ENCODE measurements around the gene MEIS2.

Gene MEIS2

DNA sequence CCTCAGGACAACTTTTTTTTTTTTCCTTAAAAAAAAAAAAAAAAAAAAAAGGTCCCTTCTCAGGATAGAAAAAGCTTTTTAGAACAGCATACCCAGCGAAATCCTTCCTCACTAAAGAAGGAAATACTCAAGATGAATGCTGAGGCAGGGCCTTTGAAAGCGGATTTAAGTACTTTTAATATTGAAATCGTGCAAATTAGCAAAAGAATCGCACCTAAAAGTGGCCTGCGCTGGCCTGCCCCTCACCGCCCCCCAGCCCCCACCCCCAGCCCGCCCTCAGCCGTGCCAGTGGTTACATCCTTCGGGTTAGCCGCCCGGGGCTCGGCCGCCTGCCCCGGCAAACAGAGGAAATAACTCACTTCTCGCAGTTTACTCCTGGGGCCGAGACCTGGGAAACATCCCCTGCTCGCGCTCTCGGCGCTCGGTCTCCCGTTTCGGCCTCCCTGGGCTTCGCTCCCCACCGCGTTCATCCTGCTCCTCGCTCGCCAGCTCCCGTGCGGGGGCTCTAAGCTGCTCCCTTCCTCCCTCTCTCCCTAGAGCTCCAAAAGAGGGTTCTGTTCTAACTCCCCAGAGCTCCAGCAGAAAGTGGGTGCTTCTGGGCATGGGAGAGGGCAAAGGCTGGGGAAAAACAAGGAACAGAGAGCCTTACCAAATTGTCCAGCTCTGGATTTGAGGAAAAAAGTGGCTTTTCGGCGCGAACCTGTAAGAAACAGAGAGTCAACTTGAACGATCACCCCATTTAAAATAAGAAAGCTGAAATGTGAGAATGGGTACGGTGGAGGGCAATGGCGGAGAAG is 5.2 kb downstream of the MEIS2 start:
- no peaks in the 10 kb centered on the region for H4K20me1 ChIP-seq (ENCODE audit: insufficient read depth)
- TF ChIP-seq, protein P1, sequence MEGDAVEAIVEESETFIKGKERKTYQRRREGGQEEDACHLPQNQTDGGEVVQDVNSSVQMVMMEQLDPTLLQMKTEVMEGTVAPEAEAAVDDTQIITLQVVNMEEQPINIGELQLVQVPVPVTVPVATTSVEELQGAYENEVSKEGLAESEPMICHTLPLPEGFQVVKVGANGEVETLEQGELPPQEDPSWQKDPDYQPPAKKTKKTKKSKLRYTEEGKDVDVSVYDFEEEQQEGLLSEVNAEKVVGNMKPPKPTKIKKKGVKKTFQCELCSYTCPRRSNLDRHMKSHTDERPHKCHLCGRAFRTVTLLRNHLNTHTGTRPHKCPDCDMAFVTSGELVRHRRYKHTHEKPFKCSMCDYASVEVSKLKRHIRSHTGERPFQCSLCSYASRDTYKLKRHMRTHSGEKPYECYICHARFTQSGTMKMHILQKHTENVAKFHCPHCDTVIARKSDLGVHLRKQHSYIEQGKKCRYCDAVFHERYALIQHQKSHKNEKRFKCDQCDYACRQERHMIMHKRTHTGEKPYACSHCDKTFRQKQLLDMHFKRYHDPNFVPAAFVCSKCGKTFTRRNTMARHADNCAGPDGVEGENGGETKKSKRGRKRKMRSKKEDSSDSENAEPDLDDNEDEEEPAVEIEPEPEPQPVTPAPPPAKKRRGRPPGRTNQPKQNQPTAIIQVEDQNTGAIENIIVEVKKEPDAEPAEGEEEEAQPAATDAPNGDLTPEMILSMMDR (conservative IDR thresholded peaks at IDR 0.05; ENCODE audit: low read depth, low read length): no peak
- H3K36me3 ChIP-seq (ENCODE audit: insufficient read depth): no peaks in the 10 kb centered on the region
- H3K4me3 ChIP-seq (IDR thresholded peaks at IDR 0.05; ENCODE audit: insufficient read depth, low read depth, low read length): no peak overlapping the region
- H3K4me2 ChIP-seq: no peak overlapping the region
- no peaks in the 10 kb centered on the region for H3K79me2 ChIP-seq (ENCODE audit: insufficient read depth, low read depth)
- no peaks in the 10 kb centered on the region for H3K4me1 ChIP-seq (ENCODE audit: low read depth, poor library complexity, severe bottlenecking)
- H3K9ac ChIP-seq: no peak overlapping the region
- H2AFZ ChIP-seq (ENCODE audit: low read depth): no peak overlapping the region
- H3K27ac ChIP-seq: no peak overlapping the region
- H3K27me3 ChIP-seq (ENCODE audit: insufficient read depth, low read depth): no peaks in the 10 kb centered on the region

DNA sequence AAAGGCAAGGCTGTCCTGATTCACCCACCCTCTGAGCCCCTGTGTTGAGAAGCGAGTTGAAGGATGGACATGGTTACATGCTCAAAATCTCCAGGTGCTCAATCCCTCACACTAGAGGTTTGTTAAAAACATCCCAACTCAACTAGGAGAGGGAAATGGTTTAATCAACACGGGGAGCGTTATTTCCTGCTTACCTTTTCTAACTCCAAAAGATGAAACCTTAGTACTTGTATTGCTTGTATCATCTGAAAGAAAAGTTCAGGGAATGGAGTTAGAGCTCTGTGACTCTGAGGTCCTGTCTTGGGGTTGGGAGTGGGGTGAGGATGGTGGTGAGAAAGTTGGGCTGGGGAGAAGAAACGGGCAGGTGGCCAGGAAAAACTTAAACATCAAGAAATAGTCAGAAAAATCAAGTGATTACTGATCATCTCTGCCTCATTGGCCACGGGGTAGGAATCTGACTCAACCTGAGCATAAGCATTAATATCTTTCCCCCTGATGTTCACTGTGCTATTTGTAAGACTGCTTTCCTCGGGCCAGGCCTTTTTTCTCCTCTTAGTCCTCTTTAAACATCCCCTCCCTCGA is 5.9 kb downstream of the MEIS2 start:
- no peak overlapping the region for H3K4me2 ChIP-seq
- TF ChIP-seq, protein P1 (conservative IDR thresholded peaks at IDR 0.05; ENCODE audit: low read depth, low read length): no peak
- H3K27ac ChIP-seq: no peak overlapping the region
- H2AFZ ChIP-seq (ENCODE audit: low read depth): no peak overlapping the region
- no peak overlapping the region for H3K4me3 ChIP-seq (IDR thresholded peaks at IDR 0.05; ENCODE audit: insufficient read depth, low read depth, low read length)
- no peaks in the 10 kb centered on the region for H4K20me1 ChIP-seq (ENCODE audit: insufficient read depth)
- H3K27me3 ChIP-seq (ENCODE audit: insufficient read depth, low read depth): no peaks in the 10 kb centered on the region
- H3K79me2 ChIP-seq (ENCODE audit: insufficient read depth, low read depth): no peaks in the 10 kb centered on the region
- no peak overlapping the region for H3K9ac ChIP-seq
- no peaks in the 10 kb centered on the region for H3K4me1 ChIP-seq (ENCODE audit: low read depth, poor library complexity, severe bottlenecking)
- H3K36me3 ChIP-seq (ENCODE audit: insufficient read depth): no peaks in the 10 kb centered on the region

DNA sequence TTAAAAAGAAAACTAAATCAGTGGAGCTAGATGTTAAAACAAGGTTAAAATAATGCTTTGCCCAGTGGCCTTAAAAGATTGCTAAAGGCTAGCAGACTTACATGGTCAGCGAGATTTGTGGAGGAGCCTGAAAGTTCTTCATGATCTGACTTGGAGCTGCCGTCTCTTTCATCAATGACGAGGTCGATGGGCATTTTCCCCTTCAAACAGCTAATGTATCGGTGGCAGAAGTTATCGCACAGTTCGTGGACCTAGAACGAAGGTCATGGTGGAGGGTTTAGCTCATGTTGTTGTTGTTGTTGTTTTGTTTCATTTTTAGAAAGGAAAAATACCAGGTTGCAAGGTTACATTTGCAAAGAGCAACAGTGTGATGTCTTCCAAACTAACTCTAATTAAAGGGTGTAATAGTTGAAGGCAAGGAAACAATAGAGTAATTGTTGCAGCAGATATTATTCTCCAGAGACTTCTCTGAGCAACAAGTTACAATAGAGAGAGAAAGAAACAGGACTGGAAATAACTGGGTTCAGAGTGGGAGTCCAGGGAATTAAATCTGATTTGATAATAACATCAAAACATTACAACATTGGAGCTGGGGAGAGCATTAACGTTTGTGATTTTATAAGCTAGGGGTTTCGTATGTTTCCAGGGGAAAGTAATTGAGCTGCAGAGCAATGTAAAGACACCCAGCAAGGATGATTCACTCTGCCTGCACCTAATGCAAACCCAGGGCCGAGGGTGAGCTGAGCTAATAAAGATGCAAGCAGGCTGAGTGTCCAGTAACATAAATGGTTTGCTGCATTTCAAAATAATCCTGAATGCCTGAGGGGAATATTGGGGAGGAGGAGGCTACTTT is 6.6 kb downstream of the MEIS2 start:
- TF ChIP-seq, protein P1 (conservative IDR thresholded peaks at IDR 0.05; ENCODE audit: low read depth, low read length): no peak
- H3K36me3 ChIP-seq (ENCODE audit: insufficient read depth): no peaks in the 10 kb centered on the region

DNA sequence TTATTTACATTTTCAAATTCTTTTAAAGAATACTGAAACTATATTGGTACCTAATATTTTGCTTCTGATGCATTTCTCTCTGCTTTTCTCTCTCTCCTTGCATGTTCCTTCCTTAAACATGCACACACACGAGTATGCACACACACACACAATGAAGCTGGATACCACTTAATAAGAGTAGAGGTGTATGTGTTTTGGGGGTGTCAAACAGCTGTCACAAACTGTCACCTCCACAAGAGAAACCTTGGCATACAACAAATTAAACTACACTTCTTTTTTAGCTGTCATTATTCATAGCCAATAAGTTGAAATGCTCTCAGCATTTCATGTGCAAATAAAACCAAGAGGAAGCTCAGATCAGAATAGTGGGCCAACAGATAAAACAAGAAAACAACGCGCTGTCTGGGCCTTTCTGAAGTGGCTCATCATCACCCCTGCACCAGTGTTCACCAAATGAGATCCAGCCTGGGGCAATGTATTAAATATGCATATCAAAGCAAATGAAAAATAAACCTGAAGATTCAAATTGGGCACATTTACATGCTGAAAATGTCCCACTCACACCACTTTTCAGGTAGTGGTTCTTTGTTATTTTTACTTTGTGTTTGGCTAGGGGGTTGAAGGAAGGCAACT is 9.7 kb downstream of the MEIS2 start:
- no peak overlapping the region for H3K4me2 ChIP-seq
- H3K27ac ChIP-seq: no peak overlapping the region
- H2AFZ ChIP-seq (ENCODE audit: low read depth): no peak overlapping the region
- H3K4me1 ChIP-seq (ENCODE audit: low read depth, poor library complexity, severe bottlenecking): no peaks in the 10 kb centered on the region
- no peak overlapping the region for H3K4me3 ChIP-seq (IDR thresholded peaks at IDR 0.05; ENCODE audit: insufficient read depth, low read depth, low read length)
- no peaks in the 10 kb centered on the region for H3K36me3 ChIP-seq (ENCODE audit: insufficient read depth)
- H3K79me2 ChIP-seq (ENCODE audit: insufficient read depth, low read depth): no peaks in the 10 kb centered on the region
- no peak overlapping the region for H3K9ac ChIP-seq
- H3K27me3 ChIP-seq (ENCODE audit: insufficient read depth, low read depth): no peaks in the 10 kb centered on the region
- H4K20me1 ChIP-seq (ENCODE audit: insufficient read depth): no peaks in the 10 kb centered on the region
- TF ChIP-seq, protein P1 (conservative IDR thresholded peaks at IDR 0.05; ENCODE audit: low read depth, low read length): no peak

More for the DNA sequence above, 6.6 kb downstream of the MEIS2 start:
- no peaks in the 10 kb centered on the region for H4K20me1 ChIP-seq (ENCODE audit: insufficient read depth)
- H3K4me1 ChIP-seq (ENCODE audit: low read depth, poor library complexity, severe bottlenecking): no peaks in the 10 kb centered on the region
- H3K27me3 ChIP-seq (ENCODE audit: insufficient read depth, low read depth): no peaks in the 10 kb centered on the region
- H3K4me2 ChIP-seq: no peak overlapping the region
- H3K79me2 ChIP-seq (ENCODE audit: insufficient read depth, low read depth): no peaks in the 10 kb centered on the region
- no peak overlapping the region for H3K9ac ChIP-seq
- H3K27ac ChIP-seq: no peak overlapping the region
- H2AFZ ChIP-seq (ENCODE audit: low read depth): no peak overlapping the region
- no peak overlapping the region for H3K4me3 ChIP-seq (IDR thresholded peaks at IDR 0.05; ENCODE audit: insufficient read depth, low read depth, low read length)

All from KMS-11 (cell line).